ENCODE data around the gene SUMO4. TPM values are rescaled to one million over a fixed set of nuclear protein-coding genes. Genes with fewer than 3 reads are reported as not detected.

Gene SUMO4
- total and polyA plus RNA-seq, 2 of the 8 experiments (the other 6 are each of a cell fraction or from before 2014, with no cell fraction given) = 0.09 to 1.3 TPM

DNA sequence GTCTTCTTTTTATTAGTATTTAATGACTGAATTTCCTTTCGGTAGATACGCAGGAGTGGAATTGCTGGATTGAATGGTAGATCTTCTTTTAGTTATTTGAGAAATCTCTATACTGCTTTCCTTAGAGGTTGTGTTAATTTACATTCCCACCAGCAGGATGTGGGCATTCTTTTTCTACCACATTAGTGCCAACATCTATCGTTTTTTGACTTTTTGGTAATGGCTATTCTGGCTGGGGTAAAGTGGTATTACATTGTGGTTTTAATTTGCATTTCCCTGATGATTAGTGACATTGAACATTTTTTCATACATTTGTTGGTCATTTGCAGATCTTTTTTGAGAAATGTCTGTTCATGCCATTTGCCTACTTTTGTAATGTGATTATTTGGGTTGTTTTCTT is 37.1 kb downstream of the SUMO4 start:
- Histone ChIP-seq H2BK12ac (ENCODE audit: low read depth, low read length) (no peak overlapping the region), H4K5ac (ENCODE audit: insufficient read length, low read depth, low read length) (no peak overlapping the region), H2BK120ac (replicated peaks; ENCODE audit: low read depth, low read length) (no peak overlapping the region), H3K23ac (ENCODE audit: insufficient read length) (no peak overlapping the region), H4K91ac (replicated peaks; ENCODE audit: insufficient read length, low read length) (no peak overlapping the region), H2AFZ (ENCODE audit: low read length) (no peak overlapping the region), H3K56ac (replicated peaks; ENCODE audit: insufficient read length, low read depth, low read length) (no peak overlapping the region), H3K4me2 (ENCODE audit: insufficient read depth in 1 of 2, low read depth in 2 of 2, low read length in 2 of 2) (no peak overlapping the region), H2AK5ac (ENCODE audit: low read depth, low read length) (no peak overlapping the region), H3K79me2 (ENCODE audit: control insufficient read depth in 1 of 2, insufficient read depth in 2 of 2, low read length in 2 of 2) (no peaks in the 10 kb centered on the region), H2BK15ac (ENCODE audit: low read length) (no peak overlapping the region), H3K4me3 (ENCODE audit: extremely low read depth in 1 of 4, insufficient read depth in 2 of 4, low read depth in 3 of 4, low read length in 4 of 4) (no peak overlapping the region), H3K79me1 (ENCODE audit: low read depth, low read length) (no peaks in the 10 kb centered on the region), H3K4me1 (replicated peaks in 1 of 4; ENCODE audit: control insufficient read depth in 3 of 4, insufficient read depth in 4 of 4, low read length in 3 of 4) (no peaks in the 10 kb centered on the region), H4K20me1 (replicated peaks in 1 of 2; ENCODE audit: control insufficient read depth in 1 of 2, insufficient read depth in 2 of 2, low read length in 2 of 2) (no peaks in the 10 kb centered on the region), H3K27ac (ENCODE audit: low read depth, low read length) (no peak overlapping the region), H3K9me3 (ENCODE audit: insufficient read depth in 2 of 2, low read depth in 1 of 2, low read length in 1 of 2) (no peaks in the 10 kb centered on the region), H3K27me3 (replicated peaks in 1 of 4; ENCODE audit: control insufficient read depth in 3 of 4, extremely low read depth in 1 of 4, insufficient read depth in 3 of 4, low read length in 3 of 4) (no peaks in the 10 kb centered on the region), H3K23me2 (ENCODE audit: low read depth, low read length) (no peaks in the 10 kb centered on the region), H3K36me3 (ENCODE audit: control insufficient read depth in 2 of 4, insufficient read depth in 4 of 4, low read length in 3 of 4) (no peaks in the 10 kb centered on the region), H3K14ac (ENCODE audit: insufficient read length) (no peak overlapping the region), H3K9ac (replicated peaks in 1 of 4; ENCODE audit: extremely low read depth in 1 of 4, low read depth in 3 of 4, low read length in 3 of 4) (no peak overlapping the region), H4K8ac (ENCODE audit: extremely low read depth, insufficient read depth, low read length) (no peak overlapping the region), H2BK5ac (ENCODE audit: low read depth, low read length) (no peak overlapping the region), H3K4ac (replicated peaks; ENCODE audit: insufficient read length, low read depth, low read length) (no peak overlapping the region), H3K18ac (ENCODE audit: extremely low read depth, low read length) (no peak overlapping the region), H2BK20ac (ENCODE audit: low read length) (no peak overlapping the region)
- DNase-seq (ENCODE audit: low read depth in 1 of 2, low spot score in 2 of 2) (no peak), FAIRE-seq (no peak)
- 89% methylated on average over 3 of the region's 3 CpGs; no CpG with 5 or more reads in 1 of the 2 experiments for WGBS, 2 experiments (ENCODE audit: extremely low coverage in 1 of 2, insufficient coverage in 1 of 2, insufficient read length in 1 of 2, insufficient replicate concordance in 2 of 2, low coverage in 1 of 2, low lambda C conversion rate in 2 of 2, missing lambda C conversion rate in 1 of 2)
- CTCF ChIA-PET (ENCODE audit: partially characterized antibody) = interaction anchor here (1.3 to 2.0 kb wide), 3 partner anchors 10 to 346 kb away, joined by 4 to 8 read pairs (median 7); no protein-coding TSS in a partner anchor
- POLR2A ChIA-PET (ENCODE audit: partially characterized antibody) = no interaction called here
- no peak for TF ChIP-seq BRCA1 (IDR thresholded peaks at IDR 0.05; ENCODE audit: low read depth, low read length)
- no peak for TF ChIP-seq RNF2 (IDR thresholded peaks at IDR 0.05; ENCODE audit: borderline replicate concordance, low read depth, low read length, missing control alignments, poor library complexity, severe bottlenecking)
- no peak for TF ChIP-seq SAP30 (IDR thresholded peaks at IDR 0.05; ENCODE audit: insufficient read depth, insufficient replicate concordance, low read length)
- TF ChIP-seq TAF7 (optimal IDR thresholded peaks at IDR 0.05; ENCODE audit: borderline replicate concordance, low read depth, low read length) = no peak

Measured in H1 (cell line).